ENCODE results near the gene ATP13A2. TPM values are rescaled to one million over a fixed set of nuclear protein-coding genes. Genes with fewer than 3 reads are reported as not detected.

ATP13A2 gene
- polyA plus RNA-seq, 2 donors: 26.5 to 30.7 TPM

DNA sequence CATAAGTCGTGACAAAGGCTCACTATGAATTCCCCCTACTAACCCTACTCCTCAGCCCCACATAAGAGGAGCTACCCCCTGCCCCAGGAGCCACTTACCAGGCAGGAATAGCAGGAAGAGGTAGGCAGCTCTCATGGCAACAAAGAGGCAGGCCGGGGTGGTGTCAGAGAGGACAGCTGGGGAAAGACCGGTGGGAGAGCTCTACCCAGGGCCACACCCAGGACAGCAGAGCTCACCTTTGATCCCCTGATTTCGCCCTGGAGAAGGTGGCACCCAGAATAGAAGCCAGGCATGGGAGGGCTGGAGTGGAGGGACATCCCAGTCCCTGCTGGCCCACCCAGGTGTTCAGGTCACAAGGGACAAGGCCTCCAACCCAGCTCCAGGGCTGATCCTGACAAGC is 33.6 kb downstream of the ATP13A2 start:
- Histone ChIP-seq H3K36me3 (ENCODE audit: control insufficient read depth in 2 of 2, insufficient read depth in 2 of 2, low read length in 1 of 2) (peaks cover 0 to 2% of the 10 kb centered on the region in 2 donors), H3K9me3 (ENCODE audit: control insufficient read depth in 2 of 2, insufficient read depth in 1 of 2, low read depth in 1 of 2, low read length in 1 of 2) (no peaks in the 10 kb centered on the region), H3K27me3 (ENCODE audit: control insufficient read depth in 1 of 2, insufficient read depth in 2 of 2, low read length in 2 of 2) (no peaks in the 10 kb centered on the region), H3K4me3 (ENCODE audit: low read depth in 1 of 2, low read length in 2 of 2) (no peak overlapping the region), H3K27ac (ENCODE audit: low read depth in 2 of 2, low read length in 1 of 2) (peak overlapping the region in 1 of 2 donors; percentile 9), H3K4me1 (ENCODE audit: control insufficient read depth in 2 of 2, insufficient read depth in 2 of 2, low read length in 1 of 2) (peaks cover 2 to 14% of the 10 kb centered on the region in 2 donors)
- WGBS, 2 donors: 78 to 88% methylated on average over 4 of the region's 4 CpGs

GRCh38 chr1:16977377-16977776 is 34.4 kb downstream of the ATP13A2 start:
- H3K4me1 ChIP-seq (ENCODE audit: control insufficient read depth in 2 of 2, insufficient read depth in 2 of 2, low read length in 1 of 2): peaks cover 2 to 14% of the 10 kb centered on the region in 2 donors
- no peak overlapping the region for H3K27ac ChIP-seq (ENCODE audit: low read depth in 2 of 2, low read length in 1 of 2)
- H3K4me3 ChIP-seq (ENCODE audit: low read depth in 1 of 2, low read length in 2 of 2): no peak overlapping the region
- 88 to 91% methylated on average over 5 of the region's 5 CpGs for WGBS, 2 donors
- H3K36me3 ChIP-seq (ENCODE audit: control insufficient read depth in 2 of 2, insufficient read depth in 2 of 2, low read length in 1 of 2): peaks cover 0 to 3% of the 10 kb centered on the region in 2 donors
- no peaks in the 10 kb centered on the region for H3K9me3 ChIP-seq (ENCODE audit: control insufficient read depth in 2 of 2, insufficient read depth in 1 of 2, low read depth in 1 of 2, low read length in 1 of 2)
- H3K27me3 ChIP-seq (ENCODE audit: control insufficient read depth in 1 of 2, insufficient read depth in 2 of 2, low read length in 2 of 2): no peaks in the 10 kb centered on the region

DNA sequence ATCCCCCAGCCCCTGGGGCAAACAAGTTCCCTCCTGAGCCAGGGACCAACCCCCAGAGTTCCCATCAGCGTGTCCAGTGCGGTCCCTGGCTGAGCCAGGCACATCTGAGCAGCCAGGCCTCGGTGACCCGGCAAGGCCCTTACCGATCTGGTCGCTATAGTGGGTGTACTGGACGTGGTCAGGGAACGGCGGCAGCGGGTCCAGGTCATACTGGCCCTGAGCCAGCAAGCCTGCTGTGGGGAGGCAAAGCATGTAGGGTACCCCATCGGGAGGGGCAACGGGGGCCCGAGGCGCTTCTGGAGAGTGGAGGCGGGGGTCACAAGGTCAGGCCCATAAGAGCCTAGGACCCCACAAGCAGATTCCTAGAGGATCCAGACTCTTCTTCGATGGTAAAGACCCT is 34.8 kb downstream of the ATP13A2 start:
- H3K4me3 ChIP-seq (ENCODE audit: low read depth in 1 of 2, low read length in 2 of 2): no peak overlapping the region
- WGBS, 2 donors: 85 to 89% methylated on average over 16 of the region's 16 CpGs

GRCh38 chr1:16975838-16976237 is 35.9 kb downstream of the ATP13A2 start:
- no peaks in the 10 kb centered on the region for H3K9me3 ChIP-seq (ENCODE audit: control insufficient read depth in 2 of 2, insufficient read depth in 1 of 2, low read depth in 1 of 2, low read length in 1 of 2)
- H3K27ac ChIP-seq (ENCODE audit: low read depth in 2 of 2, low read length in 1 of 2): no peak overlapping the region
- no peaks in the 10 kb centered on the region for H3K27me3 ChIP-seq (ENCODE audit: control insufficient read depth in 1 of 2, insufficient read depth in 2 of 2, low read length in 2 of 2)
- H3K36me3 ChIP-seq (ENCODE audit: control insufficient read depth in 2 of 2, insufficient read depth in 2 of 2, low read length in 1 of 2): peaks cover 0 to 6% of the 10 kb centered on the region in 2 donors
- H3K4me3 ChIP-seq (ENCODE audit: low read depth in 1 of 2, low read length in 2 of 2): no peak overlapping the region
- 60 to 79% methylated on average over 14 of the region's 14 CpGs for WGBS, 2 donors
- peaks cover 2 to 14% of the 10 kb centered on the region in 2 donors for H3K4me1 ChIP-seq (ENCODE audit: control insufficient read depth in 2 of 2, insufficient read depth in 2 of 2, low read length in 1 of 2)

More for the DNA sequence above, 34.8 kb downstream of the ATP13A2 start:
- H3K9me3 ChIP-seq (ENCODE audit: control insufficient read depth in 2 of 2, insufficient read depth in 1 of 2, low read depth in 1 of 2, low read length in 1 of 2): no peaks in the 10 kb centered on the region
- no peak overlapping the region for H3K27ac ChIP-seq (ENCODE audit: low read depth in 2 of 2, low read length in 1 of 2)
- peaks cover 2 to 14% of the 10 kb centered on the region in 2 donors for H3K4me1 ChIP-seq (ENCODE audit: control insufficient read depth in 2 of 2, insufficient read depth in 2 of 2, low read length in 1 of 2)
- no peaks in the 10 kb centered on the region for H3K27me3 ChIP-seq (ENCODE audit: control insufficient read depth in 1 of 2, insufficient read depth in 2 of 2, low read length in 2 of 2)
- peaks cover 0 to 3% of the 10 kb centered on the region in 2 donors for H3K36me3 ChIP-seq (ENCODE audit: control insufficient read depth in 2 of 2, insufficient read depth in 2 of 2, low read length in 1 of 2)

DNA sequence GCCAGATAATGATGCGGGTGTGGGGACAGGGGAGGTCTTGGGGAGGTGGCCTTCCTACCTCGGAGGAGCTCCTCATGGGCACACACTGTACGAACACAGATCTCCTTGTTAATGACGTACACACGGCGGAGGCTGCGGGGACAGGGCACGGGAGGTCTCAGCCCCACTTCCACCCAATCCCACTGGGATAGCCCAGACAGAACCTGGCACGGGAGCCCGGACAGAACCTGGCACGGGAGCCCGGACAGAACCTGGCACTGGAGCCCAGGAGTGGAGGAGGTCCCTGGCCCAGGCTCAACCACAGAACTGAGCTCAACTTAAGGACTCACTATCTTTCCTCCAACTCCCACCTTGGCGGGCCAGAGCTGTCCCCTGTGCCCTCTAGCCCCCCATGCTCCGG is 36.5 kb downstream of the ATP13A2 start:
- 65 to 67% methylated on average over 14 of the region's 14 CpGs for WGBS, 2 donors
- H3K27ac ChIP-seq (ENCODE audit: low read depth in 2 of 2, low read length in 1 of 2): no peak overlapping the region
- peaks cover 0 to 14% of the 10 kb centered on the region in 2 donors for H3K4me1 ChIP-seq (ENCODE audit: control insufficient read depth in 2 of 2, insufficient read depth in 2 of 2, low read length in 1 of 2)
- H3K36me3 ChIP-seq (ENCODE audit: control insufficient read depth in 2 of 2, insufficient read depth in 2 of 2, low read length in 1 of 2): peaks cover 0 to 8% of the 10 kb centered on the region in 2 donors
- H3K9me3 ChIP-seq (ENCODE audit: control insufficient read depth in 2 of 2, insufficient read depth in 1 of 2, low read depth in 1 of 2, low read length in 1 of 2): no peaks in the 10 kb centered on the region
- H3K4me3 ChIP-seq (ENCODE audit: low read depth in 1 of 2, low read length in 2 of 2): no peak overlapping the region
- no peaks in the 10 kb centered on the region for H3K27me3 ChIP-seq (ENCODE audit: control insufficient read depth in 1 of 2, insufficient read depth in 2 of 2, low read length in 2 of 2)

- Histone ChIP-seq H3K9me3 (ENCODE audit: control insufficient read depth in 2 of 2, insufficient read depth in 1 of 2, low read depth in 1 of 2, low read length in 1 of 2) (no peaks in the 10 kb centered on the region), H3K4me1 (ENCODE audit: control insufficient read depth in 2 of 2, insufficient read depth in 2 of 2, low read length in 1 of 2) (peaks cover 0 to 5% of the 10 kb centered on the region in 2 donors), H3K4me3 (ENCODE audit: low read depth in 1 of 2, low read length in 2 of 2) (no peak overlapping the region), H3K36me3 (ENCODE audit: control insufficient read depth in 2 of 2, insufficient read depth in 2 of 2, low read length in 1 of 2) (peaks cover 0 to 12% of the 10 kb centered on the region in 2 donors), H3K27ac (ENCODE audit: low read depth in 2 of 2, low read length in 1 of 2) (no peak overlapping the region), H3K27me3 (ENCODE audit: control insufficient read depth in 1 of 2, insufficient read depth in 2 of 2, low read length in 2 of 2) (no peaks in the 10 kb centered on the region)
- 82 to 84% methylated on average over 9 of the region's 9 CpGs for WGBS, 2 donors
Measured at GRCh38 chr1:16973215-16973614, 38.5 kb downstream of the ATP13A2 start.

DNA sequence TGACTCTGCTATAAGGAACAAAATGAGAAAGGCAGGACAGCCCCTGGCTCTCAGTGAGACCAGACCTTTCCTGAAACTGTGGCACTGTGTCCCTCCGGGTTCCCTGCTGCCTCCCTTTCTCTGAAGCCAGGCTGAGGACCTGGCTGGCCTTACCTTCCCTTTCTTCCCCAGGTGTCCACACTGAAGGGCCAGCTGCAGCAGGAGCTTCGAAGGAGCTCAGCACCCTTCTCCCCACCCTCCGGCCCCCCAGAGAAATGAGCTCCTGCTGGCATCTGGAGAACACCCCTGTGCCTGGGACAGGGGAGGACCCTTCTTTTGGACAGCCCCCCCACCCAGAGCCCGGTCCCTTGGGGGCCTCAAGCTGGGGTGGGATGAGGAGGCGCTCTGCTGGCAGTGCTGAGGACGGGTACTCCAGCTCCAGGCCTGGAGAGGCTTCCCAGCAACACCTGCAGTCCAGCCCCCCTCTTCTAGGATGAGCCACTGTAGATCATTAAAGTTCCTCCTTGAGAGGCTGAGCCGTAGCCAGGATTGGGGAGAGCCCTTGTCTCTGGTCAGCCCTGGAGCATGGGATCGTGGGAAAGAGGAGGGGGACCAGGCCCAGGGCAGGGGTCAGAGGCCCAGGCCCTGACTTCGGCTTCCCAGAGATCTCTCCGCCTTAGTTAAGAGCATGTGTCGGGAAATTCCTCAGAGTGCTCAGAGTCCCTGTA is 39.4 kb downstream of the ATP13A2 start:
- Histone ChIP-seq H3K27me3 (ENCODE audit: control insufficient read depth in 1 of 2, insufficient read depth in 2 of 2, low read length in 2 of 2) (no peaks in the 10 kb centered on the region), H3K4me1 (ENCODE audit: control insufficient read depth in 2 of 2, insufficient read depth in 2 of 2, low read length in 1 of 2) (peaks cover under 1 to 2% of the 10 kb centered on the region in 2 donors), H3K4me3 (ENCODE audit: low read depth in 1 of 2, low read length in 2 of 2) (no peak overlapping the region), H3K27ac (ENCODE audit: low read depth in 2 of 2, low read length in 1 of 2) (no peak overlapping the region), H3K36me3 (ENCODE audit: control insufficient read depth in 2 of 2, insufficient read depth in 2 of 2, low read length in 1 of 2) (peaks cover 0 to 17% of the 10 kb centered on the region in 2 donors), H3K9me3 (ENCODE audit: control insufficient read depth in 2 of 2, insufficient read depth in 1 of 2, low read depth in 1 of 2, low read length in 1 of 2) (no peaks in the 10 kb centered on the region)
- 79 to 83% methylated on average over 10 to 11 of the region's 11 CpGs for WGBS, 2 donors

- no peak overlapping the region for H3K4me3 ChIP-seq (ENCODE audit: low read depth in 1 of 2, low read length in 2 of 2)
- H3K9me3 ChIP-seq (ENCODE audit: control insufficient read depth in 2 of 2, insufficient read depth in 1 of 2, low read depth in 1 of 2, low read length in 1 of 2): no peaks in the 10 kb centered on the region
- WGBS, 2 donors: 68 to 72% methylated on average over 26 to 28 of the region's 28 CpGs
- H3K27ac ChIP-seq (ENCODE audit: low read depth in 2 of 2, low read length in 1 of 2): no peak overlapping the region
- peaks cover 0 to 18% of the 10 kb centered on the region in 2 donors for H3K36me3 ChIP-seq (ENCODE audit: control insufficient read depth in 2 of 2, insufficient read depth in 2 of 2, low read length in 1 of 2)
- H3K27me3 ChIP-seq (ENCODE audit: control insufficient read depth in 1 of 2, insufficient read depth in 2 of 2, low read length in 2 of 2): no peaks in the 10 kb centered on the region
- peaks cover 2% of the 10 kb centered on the region in 2 donors for H3K4me1 ChIP-seq (ENCODE audit: control insufficient read depth in 2 of 2, insufficient read depth in 2 of 2, low read length in 1 of 2)
Measured at GRCh38 chr1:16971341-16972188, 40.2 kb downstream of the ATP13A2 start.

DNA sequence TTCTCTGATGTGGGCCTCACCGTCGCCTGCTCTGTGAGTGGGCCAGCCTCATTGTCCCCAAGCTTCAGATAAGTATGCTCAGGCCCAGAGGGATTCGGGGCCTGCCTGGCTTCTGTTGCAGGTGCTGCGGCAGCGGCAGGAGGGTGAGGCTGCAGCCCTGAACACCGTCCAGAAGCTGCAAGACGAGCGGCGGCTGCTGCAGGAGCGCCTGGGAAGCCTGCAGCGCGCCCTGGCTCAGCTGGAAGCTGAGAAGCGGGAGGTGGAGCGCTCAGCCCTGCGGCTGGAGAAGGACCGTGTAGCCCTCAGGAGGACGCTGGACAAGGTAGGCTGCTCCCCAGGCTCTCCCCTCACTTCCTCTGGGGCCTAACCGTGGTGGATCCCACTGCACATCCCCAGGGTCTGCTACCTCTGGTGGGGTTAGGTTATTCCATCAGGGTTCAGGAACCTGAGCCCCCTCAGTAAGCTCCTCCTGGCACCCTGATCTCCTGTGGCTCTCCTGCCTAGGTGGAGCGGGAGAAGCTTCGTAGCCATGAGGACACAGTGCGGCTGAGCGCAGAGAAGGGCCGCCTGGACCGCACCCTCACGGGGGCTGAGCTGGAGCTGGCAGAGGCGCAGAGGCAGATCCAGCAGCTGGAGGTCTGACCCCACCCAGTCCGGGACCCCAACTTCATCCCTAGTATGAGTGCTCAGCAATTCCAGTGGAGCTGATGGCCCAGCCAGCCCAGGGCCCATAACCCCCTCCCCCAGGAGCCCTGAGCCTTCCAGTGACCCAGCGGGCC is 41.4 kb downstream of the ATP13A2 start:
- 91 to 92% methylated on average over 28 of the region's 28 CpGs for WGBS, 2 donors
- H3K36me3 ChIP-seq (ENCODE audit: control insufficient read depth in 2 of 2, insufficient read depth in 2 of 2, low read length in 1 of 2): peaks cover 0 to 30% of the 10 kb centered on the region in 2 donors

More for the DNA sequence above, 41.4 kb downstream of the ATP13A2 start:
- H3K4me3 ChIP-seq (ENCODE audit: low read depth in 1 of 2, low read length in 2 of 2): no peak overlapping the region
- no peaks in the 10 kb centered on the region for H3K27me3 ChIP-seq (ENCODE audit: control insufficient read depth in 1 of 2, insufficient read depth in 2 of 2, low read length in 2 of 2)
- H3K27ac ChIP-seq (ENCODE audit: low read depth in 2 of 2, low read length in 1 of 2): no peak overlapping the region
- peaks cover 0 to 2% of the 10 kb centered on the region in 2 donors for H3K4me1 ChIP-seq (ENCODE audit: control insufficient read depth in 2 of 2, insufficient read depth in 2 of 2, low read length in 1 of 2)
- no peaks in the 10 kb centered on the region for H3K9me3 ChIP-seq (ENCODE audit: control insufficient read depth in 2 of 2, insufficient read depth in 1 of 2, low read depth in 1 of 2, low read length in 1 of 2)

Data from esophagus (tissue), 2 donors.